Panc1 (cell line): ENCODE measurements around the gene YWHAG. TPM values are rescaled to one million over a fixed set of nuclear protein-coding genes. Genes with fewer than 3 reads are reported as not detected.

Source experiments
- ATAC-seq: fragments of 200-7000 bp; cut with Tn5 transposase; 2 replicates; pipeline ENCODE4 v1.9.1; 2020; ENCODE audit warnings: mild to moderate bottlenecking, moderate library complexity
- BruUV-seq: library from RNA; stranded (reverse); fragments of 400-500 nt; replicated peaks from 2 replicates; lab custom pipeline; 2021; lab: Mats Ljungman, UMichigan
- CTCF ChIA-PET: fragments of 300-600 bp; sonication (Branson Sonifier 250); formaldehyde crosslinking; loops from one replicate; lab custom pipeline; 2022; ENCODE audit warnings: antibody characterized with exemption; lab: Charles Lee
- POLR2A ChIA-PET: fragments of 300-600 bp; sonication (Branson Sonifier 250); formaldehyde crosslinking; loops from one replicate; lab custom pipeline; 2022; ENCODE audit warnings: antibody characterized with exemption; lab: Charles Lee
- DNase-seq: peaks from one replicate; pipeline ENCODE4 v3.0.0-alpha.2; 2010; ENCODE audit warnings: low read depth, low spot score
- H3K27ac ChIP-seq: 2 replicates; pipeline ENCODE4 v1.5.1; 2011; ENCODE audit warnings: mild to moderate bottlenecking, low read length, inconsistent platforms
- H3K27me3 ChIP-seq: fragments of 200-500 bp; sonication (Bioruptor generic); 2 replicates; pipeline ENCODE4 v1.6.0; 2014; ENCODE audit warnings: low read length, inconsistent platforms; ENCODE audit not compliant: control insufficient read depth, insufficient read depth
- H3K36me3 ChIP-seq: fragments of 200-500 bp; sonication (Bioruptor generic); 2 replicates; pipeline ENCODE4 v1.5.1; 2014; ENCODE audit warnings: inconsistent platforms, mild to moderate bottlenecking, low read length, moderate library complexity; ENCODE audit not compliant: control insufficient read depth, insufficient read depth
- H3K4me1 ChIP-seq: 2 replicates; pipeline ENCODE4 v1.5.1; 2011; ENCODE audit warnings: inconsistent platforms, mild to moderate bottlenecking, low read length, moderate library complexity; ENCODE audit not compliant: control insufficient read depth, insufficient read depth
- H3K4me3 ChIP-seq, 2 experiments: 2 replicates each; pipeline ENCODE4 v1.5.1; 2011 to 2012; ENCODE audit warnings: low read depth in 2 of 2, low read length in 2 of 2, mild to moderate bottlenecking in 2 of 2, inconsistent platforms in 1 of 2, moderate library complexity in 1 of 2
- H3K9me3 ChIP-seq: fragments of 200-500 bp; sonication (Bioruptor generic); 2 replicates; pipeline ENCODE4 v1.5.1; 2014; ENCODE audit warnings: low read depth, mild to moderate bottlenecking, inconsistent platforms, low read length, moderate library complexity; ENCODE audit not compliant: control insufficient read depth, insufficient read depth
- CTCF ChIP-seq: fragments of 450-650 bp; IDR thresholded peaks from 2 replicates; pipeline ENCODE4 v1.5.1; 2017; ENCODE audit warnings: mild to moderate bottlenecking
- POLR2AphosphoS5 ChIP-seq: IDR thresholded peaks from 2 replicates; pipeline ENCODE4 v1.6.1; 2012; ENCODE audit warnings: mild to moderate bottlenecking, low read depth, low read length, moderate library complexity
- REST ChIP-seq, 2 experiments: IDR thresholded peaks; 2 replicates each; pipeline ENCODE4 v1.6.1; 2011 to 2012; ENCODE audit warnings: low read depth in 2 of 2, control low read depth in 1 of 2, low read length in 1 of 2, mild to moderate bottlenecking in 1 of 2, moderate library complexity in 1 of 2; ENCODE audit not compliant: insufficient read depth in 1 of 2
- SIN3A ChIP-seq: IDR thresholded peaks from 2 replicates; pipeline ENCODE4 v1.6.1; 2012; ENCODE audit warnings: low read depth, mild to moderate bottlenecking, low read length, moderate library complexity, borderline replicate concordance; ENCODE audit not compliant: insufficient read depth
- TCF7L2 ChIP-seq: IDR thresholded peaks from 2 replicates; pipeline ENCODE4 v1.6.1; 2011; ENCODE audit warnings: mild to moderate bottlenecking, low read depth, low read length, inconsistent platforms
- in situ Hi-C: cut with HindIII; loops from 2 replicates; pipeline ENCODE4 v1.10.0; 2016; ENCODE audit warnings: low sequenced_read_pairs, low pct_unique_long_range_greater_than_20kb
- intact Hi-C: fragments of 100-400 bp; cut with micrococcal nuclease; formaldehyde crosslinking; loops from one replicate; pipeline ENCODE4 v1.10.0; 2022; ENCODE audit not compliant: unreplicated experiment
- total RNA-seq: library from RNA; stranded (reverse); gene quantifications from one replicate; pipeline ENCODE4 v1.2.1, GENCODE V29; 2021; ENCODE audit not compliant: unreplicated experiment

YWHAG gene
- total RNA-seq, 1 experiment from 2014 or later: 210 TPM

DNA sequence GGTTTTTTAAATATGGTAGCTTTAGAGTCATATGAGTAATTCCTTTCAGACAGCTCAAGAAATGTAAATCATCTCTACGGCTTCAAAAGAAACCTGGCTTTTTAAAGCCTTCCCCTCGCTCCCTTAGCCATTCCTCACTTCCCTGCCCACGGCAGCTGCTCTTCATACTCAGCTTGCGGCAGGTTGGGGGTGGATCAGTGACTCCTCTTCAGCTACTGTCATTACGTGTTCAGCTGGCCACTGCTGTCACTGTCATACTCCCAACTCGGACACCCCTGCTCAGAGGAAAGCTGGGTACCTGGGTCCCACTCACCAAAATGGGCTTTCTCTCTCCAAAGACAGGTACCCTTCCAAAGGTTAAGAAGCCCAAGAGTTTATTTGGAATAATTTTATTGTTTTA lies 6.6 kb downstream of the YWHAG start:
- TF ChIP-seq POLR2AphosphoS5 (no peak), SIN3A (no peak), REST (IDR thresholded peaks at IDR 0.05; ENCODE audit: insufficient read depth in 1 of 2, low read depth in 2 of 2, low read length in 1 of 2) (no peak), CTCF (no peak), TCF7L2 (no peak)
- peaks cover 18% of the 10 kb centered on the region; the same call in 1 of the 2 replicates for H3K4me1 ChIP-seq
- H3K27me3 ChIP-seq: no peaks in the 10 kb centered on the region
- in situ Hi-C loops (no loop called here), intact Hi-C loops (no loop called here)
- ChIA-PET CTCF (interaction anchor here (0.5 kb wide), 1 partner anchor 15 kb away, joined by 4 read pairs; no protein-coding TSS in a partner anchor), POLR2A (interaction anchor here (0.6 kb wide), 1 partner anchor 28 kb away, joined by 3 read pairs; no protein-coding TSS in a partner anchor)
- no peaks in the 10 kb centered on the region for H3K9me3 ChIP-seq
- peaks cover 15% of the 10 kb centered on the region; the same call in 1 of the 2 replicates for H3K36me3 ChIP-seq
- ATAC-seq (no peak), DNase-seq (no peak)
- BruUV-seq: no TSS peak
- no peak overlapping the region for H3K4me3 ChIP-seq
- H3K27ac ChIP-seq: no peak overlapping the region

DNA sequence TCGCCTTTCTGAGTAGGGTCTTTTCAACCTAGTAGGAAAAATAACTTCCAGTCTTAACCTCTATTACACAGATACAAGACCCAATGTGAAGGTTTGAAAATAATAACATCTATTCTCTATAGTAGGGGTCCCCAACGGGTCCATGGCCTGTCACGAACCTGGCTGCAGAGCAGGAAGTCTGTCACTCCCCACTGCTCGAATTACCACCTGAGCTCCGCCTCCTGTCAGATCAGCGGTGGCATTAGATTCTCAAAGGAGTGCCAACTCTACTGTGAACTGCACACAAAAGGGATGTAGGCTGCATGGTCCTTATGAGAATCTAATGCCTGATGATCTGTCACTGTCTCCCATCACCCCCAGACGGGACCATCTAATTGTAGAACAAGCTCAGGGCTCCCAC lies 7.4 kb downstream of the YWHAG start:
- Histone ChIP-seq H3K27me3 (no peaks in the 10 kb centered on the region), H3K36me3 (peaks cover 9% of the 10 kb centered on the region; the same call in 1 of the 2 replicates), H3K27ac (no peak overlapping the region), H3K9me3 (no peaks in the 10 kb centered on the region), H3K4me3 (no peak overlapping the region), H3K4me1 (peaks cover 10% of the 10 kb centered on the region; the same call in 1 of the 2 replicates)
- in situ Hi-C loops: no loop called here
- DNase-seq: no peak
- no peak for ATAC-seq
- POLR2A ChIA-PET: no interaction called here
- TF ChIP-seq CTCF (no peak), REST (IDR thresholded peaks at IDR 0.05; ENCODE audit: insufficient read depth in 1 of 2, low read depth in 2 of 2, low read length in 1 of 2) (no peak), POLR2AphosphoS5 (no peak), SIN3A (no peak), TCF7L2 (no peak)
- intact Hi-C loops: no loop called here
- CTCF ChIA-PET: interaction anchor here (0.5 kb wide), 1 partner anchor 14 kb away, joined by 4 read pairs; no protein-coding TSS in a partner anchor
- no TSS peak for BruUV-seq
